A673 (cell line): ENCODE measurements around the gene ANO2.

Experiments used
- EZH2 ChIP-seq: fragments of 200-600 bp; sonication (generic); IDR thresholded peaks from 2 replicates; pipeline ENCODE4 v1.6.1; 2017; ENCODE audit warnings: borderline replicate concordance, low read depth, mild to moderate bottlenecking, mixed read lengths, antibody characterized with exemption, low read length; ENCODE audit not compliant: poor library complexity, severe bottlenecking
- TF ChIP-seq, protein P1 (sequence below): fragments of 300-800, 200-600 bp; sonication (generic); conservative IDR thresholded peaks from 2 replicates; pipeline ENCODE4 v1.5.1; 2017; ENCODE audit warnings: low read depth, mild to moderate bottlenecking, antibody characterized with exemption, low read length, moderate library complexity, mixed read lengths

DNA sequence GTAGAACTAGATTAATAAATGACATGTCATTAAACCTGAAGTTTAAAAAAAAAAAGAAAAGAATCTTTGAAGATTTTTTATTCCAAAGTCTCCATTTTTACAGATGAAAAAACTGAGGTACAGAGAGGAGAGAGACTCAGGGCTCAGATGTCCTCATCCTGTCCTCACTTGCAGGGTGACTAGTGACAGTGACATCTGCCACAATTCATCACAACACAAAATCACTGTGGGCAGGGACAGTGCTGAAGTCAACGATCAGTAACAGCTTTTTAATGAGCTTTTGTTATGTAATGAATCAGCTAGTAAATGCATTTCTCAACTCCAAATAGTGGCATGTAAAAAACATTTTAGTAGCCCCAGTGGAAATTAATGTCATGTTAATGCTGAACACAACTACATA lies 374.6 kb downstream of the ANO2 start:
- TF ChIP-seq, protein P1, sequence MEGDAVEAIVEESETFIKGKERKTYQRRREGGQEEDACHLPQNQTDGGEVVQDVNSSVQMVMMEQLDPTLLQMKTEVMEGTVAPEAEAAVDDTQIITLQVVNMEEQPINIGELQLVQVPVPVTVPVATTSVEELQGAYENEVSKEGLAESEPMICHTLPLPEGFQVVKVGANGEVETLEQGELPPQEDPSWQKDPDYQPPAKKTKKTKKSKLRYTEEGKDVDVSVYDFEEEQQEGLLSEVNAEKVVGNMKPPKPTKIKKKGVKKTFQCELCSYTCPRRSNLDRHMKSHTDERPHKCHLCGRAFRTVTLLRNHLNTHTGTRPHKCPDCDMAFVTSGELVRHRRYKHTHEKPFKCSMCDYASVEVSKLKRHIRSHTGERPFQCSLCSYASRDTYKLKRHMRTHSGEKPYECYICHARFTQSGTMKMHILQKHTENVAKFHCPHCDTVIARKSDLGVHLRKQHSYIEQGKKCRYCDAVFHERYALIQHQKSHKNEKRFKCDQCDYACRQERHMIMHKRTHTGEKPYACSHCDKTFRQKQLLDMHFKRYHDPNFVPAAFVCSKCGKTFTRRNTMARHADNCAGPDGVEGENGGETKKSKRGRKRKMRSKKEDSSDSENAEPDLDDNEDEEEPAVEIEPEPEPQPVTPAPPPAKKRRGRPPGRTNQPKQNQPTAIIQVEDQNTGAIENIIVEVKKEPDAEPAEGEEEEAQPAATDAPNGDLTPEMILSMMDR = no peak
- TF ChIP-seq EZH2 = no peak
